Measurements from ENCODE around the gene AP5Z1.

The AP5Z1 gene

DNA sequence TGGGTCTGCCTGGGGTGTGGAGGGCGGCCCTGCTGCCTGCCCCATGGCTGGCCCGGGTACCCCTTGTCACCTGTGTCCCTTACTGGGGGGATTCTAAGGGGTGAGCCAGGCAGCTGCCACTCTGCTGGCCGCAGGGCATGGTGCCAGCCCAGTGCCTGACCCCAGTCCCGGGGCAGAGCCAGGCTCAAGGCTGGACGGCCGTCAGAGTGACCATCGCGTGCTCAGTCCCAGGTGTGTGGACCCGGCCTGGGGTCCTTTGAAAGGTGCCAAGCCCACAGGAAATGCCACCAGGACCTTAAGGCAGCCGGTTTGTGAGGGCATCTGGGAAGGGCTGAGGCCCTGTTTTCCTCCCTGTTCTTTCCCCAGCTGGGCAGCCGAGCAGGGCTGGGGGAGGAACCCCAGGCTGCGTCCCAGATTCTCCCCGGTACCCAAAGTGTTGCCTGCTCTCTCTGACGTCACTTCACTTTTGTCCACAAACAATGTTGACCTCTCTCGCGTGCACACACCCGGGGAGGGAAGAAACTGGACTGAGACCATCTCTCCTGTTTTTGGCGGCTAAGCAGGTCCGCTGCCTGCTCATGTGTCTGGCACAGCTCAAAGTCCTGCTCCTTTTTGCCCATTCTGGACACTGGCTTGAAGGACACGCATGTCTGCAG, 48.8 kb downstream of the AP5Z1 start:
- DNase-seq = no peak

DNA sequence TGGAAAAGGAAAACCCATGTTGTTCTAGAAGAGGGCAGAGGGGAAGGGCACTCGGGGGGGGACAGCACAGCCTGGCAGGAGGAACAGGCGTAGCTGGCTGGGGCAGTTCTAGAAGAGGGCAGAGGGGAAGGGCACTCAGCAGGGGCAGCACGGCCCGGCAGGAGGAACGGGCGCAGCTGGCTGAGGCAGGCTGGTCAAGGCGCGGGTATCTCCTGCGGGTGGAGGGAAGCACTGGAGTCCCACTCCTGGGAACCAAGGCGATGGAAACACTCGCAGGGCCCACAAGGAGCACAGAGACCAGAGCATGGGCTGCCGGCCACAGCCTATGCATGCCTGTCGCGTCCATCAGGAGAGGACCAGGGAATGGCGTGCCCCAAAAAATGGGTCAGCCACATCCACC, 49.7 kb downstream of the AP5Z1 start:
- DNase-seq = no peak

DNA sequence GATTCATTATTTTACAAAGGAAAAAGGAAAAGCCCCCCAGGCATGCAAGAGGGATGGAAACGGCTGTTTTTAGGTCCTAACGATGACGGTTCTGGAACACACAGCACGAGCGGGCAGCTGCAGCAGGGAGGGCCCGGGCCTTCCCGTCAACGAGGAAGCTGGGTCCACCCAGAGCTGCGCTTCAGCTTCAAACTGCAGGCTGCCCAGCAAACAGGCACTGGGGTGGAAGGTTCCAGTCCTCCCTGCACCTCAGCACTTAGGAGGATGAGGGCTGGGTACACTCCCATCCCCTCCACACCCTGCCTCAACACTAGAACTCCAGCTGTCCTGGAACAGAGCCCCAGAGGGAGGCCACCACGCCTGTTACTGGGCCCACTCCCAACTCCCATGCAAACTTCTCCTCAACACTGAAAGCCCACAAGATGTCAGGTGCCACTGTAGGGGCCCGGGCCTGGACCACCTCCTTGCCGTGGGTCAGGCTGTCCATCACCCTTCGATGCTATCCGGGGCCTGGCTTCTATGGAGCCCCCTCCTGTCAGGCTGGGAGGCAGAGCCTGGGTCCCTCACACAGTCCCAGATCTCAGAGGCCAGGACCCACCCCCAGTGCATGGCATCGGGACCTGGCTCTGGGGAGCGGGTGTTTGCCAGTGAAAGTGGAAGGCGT, 53.4 kb downstream of the AP5Z1 start:
- DNase-seq = no peak

DNA sequence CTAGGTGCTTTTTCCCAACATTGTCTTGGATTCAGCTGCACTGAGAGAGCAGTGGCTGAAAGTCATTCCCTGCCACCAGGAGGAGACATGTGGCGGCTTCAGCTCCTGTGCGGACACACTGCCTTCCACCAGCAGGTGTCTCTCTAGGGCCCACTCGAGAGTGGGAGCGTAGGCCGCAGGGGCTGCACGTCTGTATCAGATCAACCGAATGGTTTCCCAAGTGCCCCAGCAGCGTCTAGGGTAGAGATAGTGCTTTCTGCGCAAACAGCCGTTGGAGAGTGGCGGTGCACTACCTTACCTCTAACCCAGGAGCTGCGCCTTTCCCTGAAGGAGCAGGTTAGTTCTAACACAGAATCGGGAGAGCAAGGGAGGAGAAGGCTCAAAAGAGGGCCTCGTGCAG, 54.8 kb downstream of the AP5Z1 start:
- DNase-seq = no peak

DNA sequence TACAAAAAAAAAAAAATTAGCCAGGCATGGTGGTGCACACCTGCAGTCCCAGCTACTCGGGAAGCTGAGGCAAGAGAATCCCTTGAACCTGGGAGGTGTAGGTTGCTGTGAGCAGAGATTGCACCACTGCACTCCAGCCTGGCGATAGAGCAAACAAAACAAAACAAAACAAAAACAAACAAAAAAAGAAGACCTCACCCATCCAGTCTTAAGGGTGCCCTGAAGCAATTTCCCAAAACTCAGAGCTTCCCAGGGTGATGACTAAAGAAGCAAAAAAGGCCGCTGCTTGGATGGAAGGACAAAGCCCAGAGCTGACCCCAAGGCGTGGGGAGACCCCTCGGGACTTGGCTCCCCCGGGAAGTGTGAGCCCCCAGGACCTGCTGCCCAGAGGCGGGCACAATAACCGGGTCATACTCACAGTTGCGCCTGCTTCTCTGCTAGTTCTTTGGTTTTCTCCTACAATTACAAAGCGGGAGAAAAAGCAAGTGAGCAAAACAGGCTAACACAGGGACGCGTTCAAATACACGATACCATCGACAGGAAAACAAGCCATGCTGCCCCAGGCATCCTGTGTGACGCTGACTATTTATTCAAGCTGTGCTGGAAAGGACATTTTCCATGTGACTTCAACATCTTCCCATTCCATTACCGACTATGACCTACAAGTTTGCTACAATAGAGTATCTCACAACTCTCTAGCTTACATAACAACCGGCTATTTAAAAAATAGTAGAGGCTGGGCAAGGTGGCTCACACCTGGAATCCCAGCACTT, 56.5 kb downstream of the AP5Z1 start:
- no peak for DNase-seq

DNA sequence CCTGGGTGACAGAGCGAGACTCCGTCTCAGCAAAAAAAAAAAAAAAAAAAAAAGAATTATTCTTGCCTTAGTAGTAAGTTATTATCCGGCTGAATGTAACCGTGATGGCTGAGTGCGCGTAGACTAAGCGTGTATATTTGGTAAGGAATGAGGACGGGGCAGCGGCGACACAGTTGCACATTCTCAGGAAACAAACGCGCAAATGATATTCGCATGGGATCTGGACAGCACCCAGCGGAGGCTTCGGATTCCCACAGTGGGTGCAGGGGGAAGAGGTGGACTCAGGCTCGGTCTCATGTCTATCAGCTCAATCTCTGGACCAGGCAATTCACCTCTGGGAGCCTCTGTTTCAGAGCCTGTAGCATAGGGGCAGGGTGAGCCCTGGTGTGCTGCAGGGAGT, 57.3 kb downstream of the AP5Z1 start:
- DNase-seq = no peak

DNA sequence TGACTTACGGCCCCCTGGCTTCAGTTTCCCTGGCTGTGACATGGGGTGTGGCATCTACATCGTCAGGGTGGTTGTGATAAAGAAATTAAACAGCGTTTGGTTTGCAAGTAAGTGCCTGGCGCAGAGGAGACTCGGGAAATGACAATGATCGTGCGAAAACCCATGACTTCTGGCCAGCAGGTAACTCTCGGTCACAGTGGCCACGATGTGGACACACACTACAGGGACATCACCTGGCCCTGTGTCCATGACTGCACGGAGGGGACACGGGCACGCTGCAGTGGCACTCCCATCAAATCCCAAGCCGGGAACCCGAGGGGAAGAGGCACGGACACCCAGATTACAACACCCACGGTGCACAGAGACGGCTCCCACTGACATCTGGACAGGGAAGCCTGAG, 57.8 kb downstream of the AP5Z1 start:
- no peak for DNase-seq

DNA sequence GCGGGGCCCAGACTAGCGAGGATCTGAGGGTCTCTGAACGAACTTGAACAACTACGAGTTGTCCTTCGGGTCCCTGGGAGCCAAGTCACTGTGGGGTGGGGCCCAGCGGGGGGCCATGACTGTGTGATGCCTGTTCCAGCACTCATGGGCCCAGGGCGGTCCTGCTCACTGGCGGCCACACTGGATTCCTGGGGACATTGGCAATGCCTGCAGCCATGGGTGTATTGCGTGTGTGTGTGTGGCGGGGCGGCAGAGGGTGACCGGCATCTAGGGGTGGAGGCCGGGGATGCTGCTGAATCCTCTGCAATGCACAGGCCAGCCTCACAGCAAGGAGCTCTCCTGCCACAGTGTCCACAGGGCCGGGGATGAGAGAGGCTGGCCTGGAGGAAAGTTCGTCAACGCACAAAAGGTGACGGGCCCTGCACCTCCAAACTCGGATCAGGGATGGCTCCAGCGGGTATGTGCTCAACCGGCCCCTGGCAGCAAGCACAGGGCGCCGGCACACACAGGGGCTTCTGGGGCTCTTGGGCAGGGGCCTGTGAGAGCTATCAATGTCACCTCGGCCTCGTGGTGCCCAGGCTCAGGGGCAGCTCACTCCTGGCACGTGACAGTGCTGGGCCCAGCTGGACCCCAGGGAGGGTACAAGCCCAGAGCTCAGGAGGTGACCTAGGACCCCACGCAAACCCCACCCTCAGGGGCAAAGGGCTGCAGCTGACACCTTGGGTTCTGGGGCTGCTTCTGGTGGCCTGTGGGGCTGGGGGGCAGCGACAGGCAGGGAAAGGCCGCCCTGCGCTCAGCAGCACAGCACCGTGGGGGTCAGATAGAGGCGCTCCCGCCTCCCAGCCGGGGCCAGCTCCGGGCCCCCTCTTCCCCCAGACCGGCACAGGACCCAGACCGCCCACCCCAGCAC, 58.5 kb downstream of the AP5Z1 start:
- DNase-seq = no peak

DNA sequence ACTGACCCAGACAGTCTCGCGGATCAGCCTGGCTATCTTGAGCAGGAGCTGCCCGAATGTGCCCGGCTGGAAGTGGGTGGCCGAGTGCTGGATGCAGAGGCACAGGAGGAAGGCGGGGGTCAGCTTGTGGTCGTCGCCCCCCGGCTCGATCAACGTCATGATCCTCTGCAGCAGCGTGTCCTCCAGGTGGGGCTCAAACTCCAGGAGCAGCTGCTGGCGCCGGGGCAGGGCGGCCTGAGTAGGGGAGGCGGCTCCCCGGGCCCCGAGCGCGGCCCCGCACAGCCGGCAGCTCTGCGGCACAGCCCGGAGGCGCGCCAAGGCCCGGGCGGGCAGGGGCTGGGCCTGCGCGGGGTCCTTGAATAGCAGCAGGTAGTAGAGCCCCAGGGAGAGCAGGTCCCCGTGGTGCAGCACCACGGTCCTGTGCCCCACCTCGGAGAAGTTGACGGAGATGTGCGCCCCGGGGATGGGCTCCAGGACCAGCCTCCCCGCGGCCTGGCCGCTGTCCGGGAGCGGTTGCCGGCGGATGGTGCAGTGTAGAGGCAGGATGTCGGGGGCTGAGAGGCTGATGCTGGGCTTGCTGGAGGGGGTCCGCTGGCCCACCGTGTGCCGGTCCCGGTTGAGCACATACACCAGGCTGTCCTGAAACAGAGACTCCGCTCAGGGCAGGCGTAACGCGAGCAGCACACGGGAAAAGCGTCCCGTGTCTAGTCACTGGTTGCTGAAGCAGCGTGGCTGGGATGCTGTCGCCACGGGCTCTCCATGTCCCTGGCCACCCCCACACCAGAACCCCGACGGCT, 59.4 kb downstream of the AP5Z1 start:
- no peak for DNase-seq

DNA sequence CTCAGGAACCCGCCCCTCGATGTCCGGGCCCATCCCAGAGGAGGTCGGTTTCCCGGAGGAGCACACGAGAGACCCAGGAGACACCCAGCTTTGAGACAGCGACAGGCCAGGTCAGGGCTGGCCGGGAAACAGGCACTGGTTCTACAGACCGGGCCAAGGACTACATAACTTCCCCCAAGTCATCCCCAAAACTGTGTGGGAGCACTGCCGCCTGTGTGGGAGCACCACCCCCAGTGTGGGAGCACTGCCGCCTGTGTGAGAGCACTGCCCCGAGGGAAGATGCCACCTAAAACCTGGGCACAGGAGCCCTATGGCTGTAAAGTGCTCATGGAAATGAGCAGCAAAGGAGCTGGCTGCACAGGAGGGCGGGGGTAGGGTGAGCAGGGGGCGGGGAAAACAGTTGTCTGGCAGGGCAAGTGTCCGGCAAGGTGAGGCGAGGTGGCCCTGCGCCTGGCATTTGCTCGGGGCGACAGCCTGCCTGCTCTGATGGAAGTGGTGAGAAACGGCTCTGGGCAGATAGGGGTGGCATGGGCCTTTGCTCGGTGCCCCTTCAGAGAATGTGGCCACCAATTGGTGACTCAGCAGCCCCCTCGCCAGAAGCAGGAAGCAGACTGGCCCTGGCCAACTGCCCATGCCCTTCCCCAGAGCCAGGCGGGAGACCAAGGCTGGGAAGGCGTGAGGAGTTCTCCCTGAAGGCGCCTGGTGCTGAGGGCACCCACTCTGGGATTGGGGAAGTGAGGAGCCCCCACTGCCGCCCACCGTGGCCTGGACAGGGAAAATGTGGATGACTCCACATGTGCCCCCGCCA, 60.2 kb downstream of the AP5Z1 start:
- DNase-seq = no peak

DNA sequence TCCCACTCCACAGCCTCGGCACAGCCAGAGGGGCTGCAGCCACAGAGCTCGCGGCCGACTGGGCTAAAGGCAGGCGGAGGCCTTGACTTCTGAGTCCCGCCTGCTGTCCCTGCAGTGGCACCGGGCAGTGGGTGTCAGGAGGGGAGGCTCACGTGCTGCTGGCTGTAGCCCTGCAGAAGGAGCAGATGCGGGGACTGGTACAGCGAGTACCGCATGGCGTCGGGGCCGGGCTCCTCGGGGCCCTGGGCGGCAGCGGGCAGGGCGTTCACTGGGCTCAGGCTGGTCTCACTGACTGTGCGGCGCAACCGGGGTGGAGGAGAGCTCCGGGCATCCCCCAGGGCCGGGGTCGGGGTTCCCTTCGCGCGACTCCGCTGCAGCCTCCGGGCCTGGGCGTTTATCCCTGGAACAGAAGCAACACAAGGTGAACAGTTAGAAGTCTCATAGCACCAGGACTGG, 60.8 kb downstream of the AP5Z1 start:
- DNase-seq = no peak

DNA sequence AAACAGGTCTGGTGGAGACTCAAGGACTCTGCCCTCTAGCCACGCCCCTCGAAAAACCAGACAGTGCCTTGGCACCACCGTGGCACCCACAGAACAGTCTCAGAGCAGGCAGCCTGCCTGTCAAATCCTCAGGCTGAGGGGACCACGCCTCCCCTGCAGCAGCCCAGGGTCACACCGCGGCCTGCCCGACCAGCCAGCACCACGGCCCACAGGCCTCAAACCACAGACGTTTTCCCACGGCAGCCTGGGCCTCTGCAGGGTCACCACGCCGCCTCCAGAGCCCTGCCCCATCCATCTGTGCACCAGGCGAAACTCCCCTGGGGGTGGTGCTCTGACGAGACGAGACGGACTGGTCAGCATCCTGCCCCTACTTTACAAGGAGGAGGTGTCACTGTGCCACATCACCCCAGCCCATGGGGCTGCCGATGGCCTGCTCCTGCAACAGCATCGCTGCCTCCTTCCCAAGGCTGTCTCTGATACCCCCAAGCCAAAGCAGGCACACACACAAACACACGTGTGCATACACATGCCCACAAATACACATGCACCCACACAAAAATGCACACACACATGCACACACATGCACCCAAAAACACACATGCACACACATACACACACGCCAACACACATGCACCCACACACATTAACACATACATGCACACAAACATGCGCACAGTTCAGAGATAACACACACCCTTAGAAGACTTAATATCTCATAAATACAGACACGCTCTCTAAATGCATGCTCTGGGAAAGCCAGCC, 61.8 kb downstream of the AP5Z1 start:
- no peak for DNase-seq

DNA sequence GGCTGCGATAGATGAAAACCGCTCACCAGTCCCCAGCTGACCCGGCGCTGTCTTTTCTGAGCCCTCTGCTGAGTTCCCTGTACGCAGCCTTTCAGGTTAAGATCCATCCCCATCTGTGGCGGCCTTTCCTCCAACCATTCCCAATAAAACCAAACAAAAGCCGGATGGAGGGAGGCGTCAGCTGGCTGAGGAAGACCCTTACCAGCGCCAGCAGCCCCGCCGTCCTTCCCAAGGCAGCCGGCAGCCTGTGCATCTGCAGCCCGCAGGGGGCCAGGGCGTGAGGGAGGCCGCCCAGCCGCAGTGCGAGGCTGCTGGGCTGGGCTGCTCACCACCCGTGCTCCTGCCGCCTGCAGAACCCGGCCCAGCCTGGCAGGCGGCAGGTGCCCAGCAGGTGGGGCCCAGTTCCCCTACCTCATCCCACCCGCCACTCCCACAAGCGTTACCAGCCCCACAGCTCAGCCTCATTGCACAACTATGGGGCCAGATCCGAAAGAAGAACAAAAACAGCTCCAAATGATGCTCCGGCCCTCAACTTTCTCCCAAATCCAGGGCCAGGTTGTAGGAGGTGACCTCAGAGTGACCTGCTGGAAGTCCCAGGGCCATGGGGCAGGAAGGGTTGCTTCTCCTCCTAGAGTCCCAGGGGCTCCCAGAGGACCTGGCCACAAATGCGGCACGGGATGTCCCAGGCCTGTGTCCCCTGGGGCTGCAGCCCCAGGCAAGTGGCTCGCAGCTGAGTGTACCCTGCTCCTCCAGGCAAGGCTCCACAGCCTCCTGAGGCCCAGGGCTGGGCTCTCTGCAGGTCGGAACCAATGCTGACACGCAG, 62.6 kb downstream of the AP5Z1 start:
- DNase-seq = no peak

DNA sequence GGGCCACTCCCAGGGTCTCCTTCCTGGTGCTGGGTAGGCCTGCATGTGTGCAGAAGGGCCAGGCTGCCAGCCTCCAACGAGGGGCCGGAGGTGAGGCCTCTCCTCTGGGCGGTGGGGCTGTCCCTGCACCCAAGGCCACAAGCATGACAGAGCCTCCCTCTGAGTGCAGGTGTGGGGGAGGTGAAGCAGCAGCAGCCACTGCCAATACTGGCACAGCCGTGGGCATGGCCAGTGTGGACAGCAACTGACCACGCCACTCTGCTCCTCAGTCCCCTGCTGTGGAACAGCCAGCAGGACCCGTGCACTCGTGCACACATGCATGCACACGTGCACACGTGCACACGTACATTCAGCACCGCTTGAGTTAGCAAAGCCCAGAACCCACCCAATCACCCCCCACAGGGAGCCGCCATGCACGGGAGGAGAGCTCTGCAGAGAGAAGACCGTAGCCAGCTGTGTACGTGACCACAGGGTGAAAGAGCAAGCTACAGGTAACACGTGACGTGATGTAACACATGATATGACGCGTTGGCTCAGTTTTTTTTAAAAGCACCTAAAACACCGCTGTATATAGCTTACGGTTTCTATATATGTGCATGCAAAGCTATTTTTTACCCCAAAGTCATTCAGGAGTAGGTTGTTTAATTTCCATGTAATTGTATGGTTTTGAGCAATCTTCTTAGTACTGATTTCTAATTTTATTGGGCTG, 63.4 kb downstream of the AP5Z1 start:
- DNase-seq = no peak

DNA sequence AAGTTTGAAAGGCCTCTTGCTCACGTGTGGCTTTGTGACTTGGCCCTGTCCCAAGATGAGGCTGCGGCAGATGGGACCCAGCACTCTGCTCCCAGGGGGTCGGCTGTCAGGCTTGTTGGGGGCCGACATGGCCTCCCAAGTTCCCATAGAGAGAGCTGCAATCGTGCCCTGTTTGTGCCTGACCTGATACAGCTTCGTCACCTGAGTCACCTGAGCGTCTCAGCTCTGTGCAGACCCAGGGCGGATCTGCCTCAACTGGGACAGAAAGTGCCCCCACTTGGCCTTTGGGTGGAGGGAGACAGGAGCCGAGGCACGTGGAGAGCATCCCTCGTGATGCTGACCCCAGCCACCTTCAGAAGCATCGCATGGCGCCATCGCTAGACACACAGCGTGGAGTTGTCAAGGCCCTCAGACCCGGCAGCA, 64.7 kb downstream of the AP5Z1 start:
- no peak for DNase-seq
